Fibroblast of the aortic adventitia (primary cell): ENCODE measurements around the gene NAP1L1. TPM values are rescaled to one million over a fixed set of nuclear protein-coding genes. Genes with fewer than 3 reads are reported as not detected.
A peak's percentile ranks its signal among the peaks of the same experiment; 100 is the strongest.

Source experiments
- DNase-seq: peaks from one replicate; pipeline ENCODE4 v3.0.0-alpha.2; 2010; ENCODE audit warnings: low read depth
- H3K4me3 ChIP-seq: 2 replicates; pipeline ENCODE4 v1.5.1; 2011; ENCODE audit warnings: low read depth, mild to moderate bottlenecking, control low read depth, low read length, moderate library complexity
- CTCF ChIP-seq: IDR thresholded peaks from 2 replicates; pipeline ENCODE4 v1.5.1; 2011; ENCODE audit warnings: mild to moderate bottlenecking, low read length, control low read depth, inconsistent platforms; ENCODE audit not compliant: insufficient read depth
- total RNA-seq: library from RNA; depleted of rRNA; stranded (reverse); fragments of >200 nt; gene quantifications from 2 replicates; pipeline ENCODE4 v1.2.3, GENCODE V29; 2012; ENCODE audit warnings: low replicate concordance

Gene NAP1L1
- total RNA-seq, 1 donor = 377 TPM

DNA sequence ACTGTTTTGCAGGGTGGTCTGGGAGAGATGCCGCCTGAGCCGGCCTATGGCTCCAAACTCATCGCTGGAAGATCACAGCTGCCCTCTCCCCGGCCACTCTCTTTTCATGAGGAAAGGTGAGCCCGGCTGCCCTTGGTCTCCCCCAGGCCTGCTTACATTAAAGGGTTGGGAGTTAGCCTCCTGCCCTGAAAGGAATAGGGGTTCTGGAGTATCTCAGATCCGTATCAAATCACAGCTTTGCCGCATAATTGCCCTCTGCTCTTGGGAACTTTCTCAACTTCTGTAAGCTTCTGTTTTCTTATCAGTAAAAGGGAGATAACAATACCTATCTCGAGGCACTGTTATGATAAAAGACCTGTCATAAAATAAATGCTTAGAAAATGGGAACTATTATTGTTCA is 70.5 kb downstream of the NAP1L1 start:
- no peak for TF ChIP-seq CTCF
- no peak for DNase-seq
- H3K4me3 ChIP-seq = no peak overlapping the region

DNA sequence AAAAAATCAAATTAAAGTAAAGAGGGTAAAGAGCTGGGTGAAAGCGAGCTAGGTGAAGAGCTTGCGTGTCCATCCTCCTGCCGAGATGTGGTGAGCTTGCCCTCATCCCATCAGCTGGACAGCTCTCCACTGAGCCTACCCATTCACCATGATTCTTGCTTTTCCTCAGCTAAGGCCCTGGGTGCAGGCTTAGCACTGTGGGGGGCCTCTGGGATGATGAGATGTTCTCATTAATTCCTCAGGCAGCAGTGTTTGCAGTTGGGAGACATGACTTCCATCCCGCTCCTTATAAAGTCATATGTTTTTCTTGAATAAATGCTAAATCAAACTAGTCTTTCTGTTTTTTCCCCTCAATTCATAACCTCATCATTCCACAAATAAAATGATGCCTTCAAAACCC is 70.9 kb downstream of the NAP1L1 start:
- no peak for DNase-seq
- TF ChIP-seq CTCF = no peak

GRCh38 chr12:76012644-76013043 is 71.8 kb downstream of the NAP1L1 start:
- no peak for DNase-seq
- no peak overlapping the region for H3K4me3 ChIP-seq
- no peak for TF ChIP-seq CTCF

More for the DNA sequence above, 70.9 kb downstream of the NAP1L1 start:
- H3K4me3 ChIP-seq = no peak overlapping the region

GRCh38 chr12:76010732-76011458 is 73.6 kb downstream of the NAP1L1 start:
- peak; percentile 34 for DNase-seq
- no peak overlapping the region for H3K4me3 ChIP-seq
- TF ChIP-seq CTCF = no peak

DNA sequence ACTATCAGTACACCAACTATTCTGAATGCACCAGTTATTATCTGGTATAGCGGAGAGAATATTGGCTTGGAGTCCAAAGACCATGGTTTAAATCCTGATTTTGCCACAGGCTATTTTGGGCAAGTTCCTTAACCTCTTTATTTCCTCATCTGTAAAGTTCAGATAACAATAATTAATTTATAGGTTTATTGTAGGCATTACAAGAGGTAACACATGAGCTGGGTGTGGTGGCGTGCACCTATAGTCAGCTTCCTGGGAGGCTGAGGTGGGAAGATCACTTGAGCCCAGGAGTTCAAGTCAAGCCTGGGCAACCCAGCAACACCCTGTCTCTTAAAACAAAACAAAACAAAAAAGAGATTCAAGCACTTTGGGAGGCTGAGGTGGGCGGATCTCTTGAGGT is 76.1 kb downstream of the NAP1L1 start:
- TF ChIP-seq CTCF = no peak

GRCh38 chr12:76007640-76008039 is 76.8 kb downstream of the NAP1L1 start:
- H3K4me3 ChIP-seq = no peak overlapping the region
- DNase-seq = no peak
- no peak for TF ChIP-seq CTCF

More for the DNA sequence above, 76.1 kb downstream of the NAP1L1 start:
- DNase-seq = no peak
- H3K4me3 ChIP-seq = no peak overlapping the region
